RPMI7951 (cell line): Measurements from ENCODE around the gene CD46. TPM values are rescaled to one million over a fixed set of nuclear protein-coding genes. Genes with fewer than 3 reads are reported as not detected.

ENCODE experiments used
- DNase-seq: peaks from one replicate; pipeline ENCODE4 v3.0.0-alpha.2; 2012; ENCODE audit warnings: low read depth
- total RNA-seq: library from RNA; depleted of rRNA; stranded (reverse); fragments of >200 nt; shearing (Covaris generic); gene quantifications from 2 replicates; pipeline ENCODE4 v1.2.3, GENCODE V29; 2014

Gene CD46
- total RNA-seq, 1 experiment from 2014 or later = 72.3 TPM

- DNase-seq = no peak
Measured at GRCh38 chr1:207828046-207828445, 76.2 kb downstream of the CD46 start.

- peak; percentile 70 for DNase-seq
Measured at GRCh38 chr1:207828485-207829158, 76.8 kb downstream of the CD46 start.

GRCh38 chr1:207829576-207829975, 77.7 kb downstream of the CD46 start:
- DNase-seq = no peak

- no peak for DNase-seq
Measured at GRCh38 chr1:207830788-207831187, 78.9 kb downstream of the CD46 start.

GRCh38 chr1:207831517-207832327, 79.9 kb downstream of the CD46 start:
- DNase-seq = no peak

GRCh38 chr1:207832796-207833195, 80.9 kb downstream of the CD46 start:
- DNase-seq = no peak

- no peak for DNase-seq
Measured at GRCh38 chr1:207833381-207833780, 81.5 kb downstream of the CD46 start.

GRCh38 chr1:207833956-207834660, 82.3 kb downstream of the CD46 start:
- no peak for DNase-seq

- DNase-seq = no peak
Measured at GRCh38 chr1:207835958-207836357, 84.1 kb downstream of the CD46 start.

- no peak for DNase-seq
Measured at GRCh38 chr1:207836591-207837347, 84.9 kb downstream of the CD46 start.

GRCh38 chr1:207837673-207838072, 85.8 kb downstream of the CD46 start:
- DNase-seq = no peak

- DNase-seq = no peak
Measured at GRCh38 chr1:207838156-207839082, 86.6 kb downstream of the CD46 start.

- no peak for DNase-seq
Measured at GRCh38 chr1:207839083-207839413, 87.2 kb downstream of the CD46 start.

GRCh38 chr1:207840380-207840779, 88.5 kb downstream of the CD46 start:
- no peak for DNase-seq

GRCh38 chr1:207841293-207841692, 89.4 kb downstream of the CD46 start:
- no peak for DNase-seq

- no peak for DNase-seq
Measured at GRCh38 chr1:207841901-207842300, 90.0 kb downstream of the CD46 start.

GRCh38 chr1:207842506-207842905, 90.7 kb downstream of the CD46 start:
- no peak for DNase-seq

GRCh38 chr1:207844371-207844770, 92.5 kb downstream of the CD46 start:
- DNase-seq = no peak
